HCT116 (cell line): ENCODE results near the gene LAGE3.

Experiments
- ATF3 ChIP-seq: IDR thresholded peaks from 2 replicates; pipeline ENCODE4 v1.6.1; 2012
- POLR2AphosphoS5 ChIP-seq: IDR thresholded peaks from 2 replicates; pipeline ENCODE4 v1.6.1; 2011; ENCODE audit warnings: mild to moderate bottlenecking, low read depth, low read length, moderate library complexity
- RAD21 ChIP-seq: IDR thresholded peaks from 2 replicates; pipeline ENCODE4 v1.6.1; 2012; ENCODE audit warnings: low read depth, mild to moderate bottlenecking
- REST ChIP-seq: IDR thresholded peaks from 2 replicates; pipeline ENCODE4 v1.6.1; 2012; ENCODE audit warnings: low read depth
- YY1 ChIP-seq: IDR thresholded peaks from 2 replicates; pipeline ENCODE4 v1.6.1; 2011; ENCODE audit warnings: low read length, low read depth, moderate library complexity, mild to moderate bottlenecking; ENCODE audit not compliant: insufficient replicate concordance; ENCODE audit errors: extremely low read depth
- ZNF274 ChIP-seq: fragments of 200-500 bp; sonication (Bioruptor generic); IDR thresholded peaks from 2 replicates; pipeline ENCODE4 v1.6.1; 2014; ENCODE audit warnings: mild to moderate bottlenecking, low read depth, low read length, inconsistent platforms

- TF ChIP-seq POLR2AphosphoS5 (no peak), RAD21 (no peak), ZNF274 (no peak), YY1 (no peak), REST (no peak), ATF3 (no peak)
Observed at GRCh38 chrX:154467556-154467955, 11.5 kb downstream of the LAGE3 start.
